Left colon (tissue), 2 donors: ENCODE results near the gene GABRD. TPM values are rescaled to one million over a fixed set of nuclear protein-coding genes. Genes with fewer than 3 reads are reported as not detected.
A peak's percentile ranks its signal among the peaks of the same experiment; 100 is the strongest.

ENCODE experiments used
- ATAC-seq: fragments of 200-7000 bp; cut with Tn5 transposase; one replicate; pipeline ENCODE4 v1.9.1; 2020; ENCODE audit warnings: mild to moderate bottlenecking, moderate library complexity
- DNase-seq, 2 donors: peaks; one replicate each; pipeline ENCODE4 v3.0.0-alpha.2; 2020
- intact Hi-C, 2 donors: fragments of 100-400 bp; cut with DNase I in 1 of 2; cut with micrococcal nuclease in 1 of 2; formaldehyde crosslinking; loops; one replicate each; pipeline versions ENCODE4 v1.11.2 to v1.14.0; 2022; cut with DNase I, micrococcal nuclease
- total RNA-seq, 2 donors: library from RNA; stranded (reverse); fragmentation: NEBNext Ultra II Directional; extraction: Animal tissue kit (Norgen Biotek cat#: 25700); gene quantifications; one replicate each; pipeline ENCODE4 v1.2.1, GENCODE V29; 2021
- donor health status: DM: no; HTN: no; CAD: no.
- donor health status: DM: yes; HTN: yes; CAD: no.

The GABRD gene
- total RNA-seq, 2 donors from 2014 or later, result not detected

DNA sequence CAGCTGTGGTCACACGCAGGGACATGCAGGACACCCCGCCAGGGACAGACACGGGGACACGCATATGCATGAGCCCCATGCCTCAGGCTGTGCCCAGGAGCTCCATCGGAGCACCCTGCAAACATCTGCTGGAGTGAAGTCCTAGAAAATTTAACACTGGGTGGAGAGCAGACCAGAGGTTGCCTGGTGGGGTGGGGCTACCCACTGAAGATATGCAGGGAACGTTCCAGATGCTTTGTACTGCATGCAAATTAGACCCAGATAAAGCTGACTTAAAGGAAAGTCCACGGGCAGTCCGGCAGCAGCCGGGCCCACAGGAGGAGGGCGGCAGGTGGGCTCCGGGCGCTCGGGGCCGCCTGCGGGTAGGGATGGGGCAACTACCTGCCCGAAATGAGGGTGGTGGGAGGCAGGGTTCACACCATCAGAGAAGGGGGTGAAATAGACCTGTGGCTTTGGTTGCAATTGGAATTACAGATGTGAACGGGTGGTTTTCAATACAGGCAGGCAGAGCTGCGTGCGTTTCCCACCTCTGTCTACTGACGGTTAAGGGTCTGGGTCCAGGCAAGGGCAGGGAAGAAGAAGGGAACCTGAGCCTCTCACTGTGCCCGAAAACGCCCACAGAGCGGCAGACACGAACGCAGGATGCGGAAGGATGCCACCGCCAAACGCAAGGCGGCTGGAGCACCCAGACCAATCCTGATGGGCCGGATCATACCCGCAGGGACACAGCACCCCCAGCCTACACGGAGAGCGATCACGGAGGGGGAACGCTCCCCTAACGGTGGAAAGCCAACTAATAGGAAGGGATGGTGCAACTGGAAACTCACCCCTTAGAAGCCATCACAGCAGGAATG is 36.5 kb upstream of the GABRD start:
- intact Hi-C loops, result no loop called here

DNA sequence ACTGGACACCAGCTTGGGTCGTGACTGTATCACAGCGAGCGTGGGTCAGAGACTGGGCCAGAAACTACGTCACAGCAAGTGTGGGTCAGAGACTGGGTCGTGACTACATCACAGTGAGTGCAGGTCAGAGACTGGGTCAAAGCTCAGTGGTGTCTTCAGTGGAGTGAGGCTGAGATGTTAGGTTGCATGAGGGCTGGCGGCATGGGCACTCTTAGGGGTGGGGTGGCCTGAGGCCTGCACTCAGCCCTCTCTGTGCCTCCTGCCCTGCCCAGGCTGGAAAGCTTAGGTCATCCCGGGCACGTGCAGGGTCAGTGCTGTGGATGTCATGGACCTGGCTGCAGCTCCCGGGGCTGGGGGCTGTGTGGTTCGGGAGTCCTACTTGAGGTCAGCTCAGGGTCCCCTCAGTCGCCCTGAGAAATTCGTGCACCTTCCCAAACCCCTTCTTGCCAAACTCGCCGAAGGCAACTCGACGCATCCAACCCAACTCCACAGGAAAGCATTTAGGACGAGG is 34.5 kb upstream of the GABRD start:
- intact Hi-C loops, result no loop called here
- ATAC-seq (no peak), DNase-seq (no peak)

More for the DNA sequence above, 36.5 kb upstream of the GABRD start:
- ATAC-seq (no peak), DNase-seq (no peak)

- ATAC-seq (no peak), DNase-seq (no peak)
- intact Hi-C loops, result no loop called here
Observed at GRCh38 chr1:1985375-1986050, 33.6 kb upstream of the GABRD start.

DNA sequence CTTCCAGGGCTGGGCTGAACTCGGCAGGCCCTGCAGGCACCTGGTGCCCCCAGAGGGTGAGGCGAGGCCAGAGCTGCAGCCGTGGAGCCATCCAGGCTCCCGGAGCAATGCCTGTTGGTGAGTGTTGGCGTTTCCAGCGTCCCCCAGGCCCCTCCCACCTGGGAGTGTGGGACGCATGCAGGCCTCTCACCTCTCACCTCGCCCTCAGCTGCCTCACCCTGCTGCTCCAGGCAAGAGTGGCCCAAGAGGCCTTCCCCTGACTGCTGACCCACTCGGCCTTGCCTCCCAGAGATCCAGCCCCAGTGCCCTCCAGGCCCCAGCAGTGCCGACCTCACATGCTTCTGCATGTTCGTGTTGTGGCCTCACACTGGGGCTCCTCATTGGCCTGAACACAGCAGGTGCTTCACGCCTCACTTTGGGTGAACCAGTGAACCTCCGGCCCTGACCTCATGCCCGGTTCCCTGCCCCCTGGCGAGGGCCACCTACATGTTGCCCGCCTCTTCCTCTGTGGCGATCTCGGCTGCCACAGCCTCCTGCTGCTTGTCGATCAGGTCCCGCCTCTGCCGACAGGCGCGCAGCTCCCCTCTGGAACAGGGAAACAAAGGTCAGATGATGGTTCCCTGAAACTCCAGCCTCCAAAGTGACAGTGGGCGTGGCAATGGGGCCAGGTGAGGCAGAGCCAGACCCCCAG is 32.5 kb upstream of the GABRD start:
- intact Hi-C loops, result no loop called here
- ATAC-seq (no peak), DNase-seq (no peak)

DNA sequence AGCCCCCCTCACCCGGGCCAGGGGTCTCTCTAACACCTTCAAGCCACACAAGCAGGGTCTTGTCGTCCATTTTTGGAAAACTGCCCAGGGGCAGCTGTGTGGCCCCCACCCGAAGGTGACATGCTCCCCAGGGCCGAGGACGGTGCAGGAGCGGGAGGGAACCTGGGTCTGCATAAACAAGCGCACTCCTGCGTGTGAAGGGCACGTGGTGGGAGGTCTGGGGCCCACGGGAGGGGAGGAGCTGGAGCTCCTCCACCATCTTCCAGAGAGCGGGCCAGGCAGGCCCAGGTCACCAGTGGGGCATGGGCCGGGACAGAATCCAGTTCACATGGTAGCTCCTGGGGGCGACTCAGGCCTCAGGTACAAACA is 32.0 kb upstream of the GABRD start:
- ATAC-seq (no peak), DNase-seq (no peak)

GRCh38 chr1:1988061-1988945 is 30.8 kb upstream of the GABRD start:
- ATAC-seq (no peak), DNase-seq (no peak)
- intact Hi-C loops, result no loop called here

More for the DNA sequence above, 32.0 kb upstream of the GABRD start:
- intact Hi-C loops, result no loop called here

DNA sequence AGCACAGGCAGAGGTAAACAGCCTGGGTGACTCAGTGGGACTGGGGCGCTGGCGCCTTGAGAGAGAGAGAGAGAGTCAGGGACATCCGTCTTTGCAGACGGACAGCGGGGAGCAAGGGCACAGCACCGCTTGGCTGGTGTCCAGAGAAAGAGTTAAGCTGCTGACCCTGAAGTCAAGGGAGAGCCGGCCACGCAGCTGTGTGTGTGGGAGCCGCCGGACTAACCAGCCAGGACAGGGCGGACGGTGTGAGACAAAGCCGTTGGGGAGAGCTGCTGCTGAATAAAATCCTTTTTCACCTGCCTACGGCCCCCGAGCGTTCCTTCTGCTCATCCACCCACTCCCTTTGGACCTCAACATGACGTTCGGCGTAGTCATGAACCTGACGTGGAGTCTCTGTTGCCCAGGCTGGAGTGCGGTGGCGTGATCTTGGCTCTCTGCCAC is 30.0 kb upstream of the GABRD start:
- DNase-seq (no peak), ATAC-seq (no peak)
- intact Hi-C loops, result no loop called here

DNA sequence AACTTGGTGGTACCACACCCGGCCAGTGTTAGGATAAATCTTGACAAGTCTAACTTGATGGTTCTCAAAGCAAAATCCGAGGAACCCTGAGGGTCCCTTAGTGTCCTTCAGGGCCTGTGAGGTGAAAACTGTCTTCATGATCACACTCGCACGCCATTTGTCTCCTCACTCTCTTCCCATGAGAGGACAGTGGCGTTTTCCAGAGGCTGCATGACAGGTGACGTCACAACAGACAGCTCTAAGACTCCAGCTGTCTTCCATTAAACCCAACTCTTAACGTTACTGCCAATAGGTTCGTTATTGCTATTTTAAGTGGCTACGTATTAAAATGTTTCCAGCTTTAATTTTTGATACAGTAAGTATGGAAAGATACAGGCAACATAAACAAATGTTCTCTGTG is 29.4 kb upstream of the GABRD start:
- intact Hi-C loops, result no loop called here
- no peak for ATAC-seq
- no peak for DNase-seq

DNA sequence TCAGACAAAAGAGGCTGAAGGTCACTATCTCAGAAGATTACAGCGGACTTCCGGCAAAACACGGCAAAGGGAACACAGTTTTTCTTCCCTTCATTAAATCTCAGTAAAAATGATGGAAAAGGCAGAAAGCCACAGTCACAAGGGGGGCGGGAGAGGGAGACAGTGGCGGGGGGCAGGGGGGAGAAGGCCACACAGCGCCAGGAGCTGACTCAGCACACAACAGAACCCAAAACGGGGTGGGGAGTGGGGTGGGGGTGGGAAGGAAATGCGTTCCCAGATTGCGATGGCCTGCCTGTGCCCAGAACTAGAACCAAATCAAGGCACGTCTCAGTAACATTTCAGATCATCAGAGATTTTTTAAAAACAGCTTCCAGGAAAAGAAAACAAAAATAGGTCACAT is 28.9 kb upstream of the GABRD start:
- ATAC-seq, result no peak
- DNase-seq, result no peak
- intact Hi-C loops, result no loop called here

DNA sequence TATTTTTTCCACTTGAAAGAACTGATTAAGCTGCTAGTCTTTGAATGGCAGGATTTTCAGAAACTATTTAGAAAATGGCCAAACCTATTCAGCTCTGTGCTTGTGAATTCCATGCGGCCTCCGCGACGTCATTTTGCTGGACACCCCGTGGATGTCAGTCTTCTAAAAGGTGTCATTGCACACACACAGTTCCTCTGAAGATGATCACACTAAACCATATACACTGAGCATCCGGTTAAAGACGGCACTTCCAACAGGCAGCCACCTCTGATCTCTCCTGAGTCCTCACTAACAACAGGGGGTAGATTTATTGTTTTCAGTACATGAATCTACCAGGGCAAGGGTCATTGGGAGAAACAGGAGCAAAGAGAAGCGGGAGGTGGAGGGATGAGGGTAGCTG is 24.6 kb upstream of the GABRD start:
- intact Hi-C loops, result no loop called here
- ATAC-seq (no peak), DNase-seq (no peak)

DNA sequence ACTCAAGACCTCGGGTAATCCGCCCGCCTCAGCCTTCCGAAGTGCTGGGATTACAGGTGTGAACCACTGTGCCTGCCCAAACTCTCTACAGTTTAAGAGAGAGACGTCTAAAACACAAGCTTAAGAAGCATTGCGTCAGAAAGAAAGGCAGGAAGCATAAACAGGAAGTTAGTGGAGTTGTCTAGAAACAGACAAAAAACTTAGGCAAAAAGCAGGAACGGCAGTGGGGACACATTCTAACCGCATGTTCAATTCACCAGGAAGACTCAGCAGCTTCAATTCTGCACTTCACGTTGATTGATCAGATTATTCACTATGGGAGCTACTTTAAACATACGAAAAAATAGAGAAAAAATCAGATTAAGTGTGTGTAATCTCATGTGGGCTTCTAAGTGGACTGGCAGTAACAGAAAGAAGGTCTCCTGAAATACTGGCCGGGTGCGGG is 22.9 kb upstream of the GABRD start:
- no peak for DNase-seq
- ATAC-seq, result no peak
- intact Hi-C loops, result no loop called here

- intact Hi-C loops, result no loop called here
- ATAC-seq (no peak), DNase-seq (no peak)
Observed at GRCh38 chr1:1997576-1997975, 21.6 kb upstream of the GABRD start.

DNA sequence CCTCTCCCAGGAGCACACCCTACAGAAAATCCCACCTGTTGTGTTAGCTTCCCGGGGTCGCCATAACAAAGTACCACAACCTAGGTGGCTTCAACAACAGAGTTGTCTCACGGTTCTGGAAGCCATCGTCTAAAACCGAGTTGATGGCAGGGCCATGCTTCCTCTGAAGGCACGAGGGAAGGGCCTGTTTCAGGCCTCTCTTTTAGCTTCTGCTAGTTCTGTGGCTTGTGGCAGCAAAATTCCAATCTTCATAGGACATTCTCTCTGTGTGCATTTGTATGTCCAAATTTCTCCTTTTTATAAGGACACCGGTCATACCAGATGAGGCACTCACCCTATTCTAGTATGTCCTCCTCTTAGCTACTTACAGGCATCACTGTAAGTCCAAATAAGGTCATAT is 18.7 kb upstream of the GABRD start:
- DNase-seq (no peak), ATAC-seq (no peak)
- intact Hi-C loops, result no loop called here

DNA sequence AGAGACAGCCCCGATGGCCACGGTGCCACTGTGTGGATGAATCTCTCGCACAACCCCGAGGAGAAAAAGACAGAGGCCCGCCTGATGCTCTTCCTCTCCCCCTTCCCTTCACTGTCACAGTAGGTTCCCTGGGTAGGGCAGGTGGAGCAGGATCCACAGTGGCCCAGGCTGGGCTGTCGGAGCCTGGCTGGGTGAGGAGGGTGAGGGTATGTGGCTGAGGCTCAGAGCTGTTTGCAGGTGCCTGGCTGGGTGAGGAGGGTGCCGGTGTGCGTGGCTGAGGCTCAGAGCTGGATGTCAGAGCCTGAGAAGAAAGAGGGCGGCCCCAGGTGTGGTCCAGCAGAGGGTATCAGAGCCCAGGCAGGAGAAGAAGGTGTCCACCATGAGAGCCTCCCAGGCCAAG is 18.3 kb upstream of the GABRD start:
- ATAC-seq (no peak), DNase-seq (no peak)
- intact Hi-C loops, result no loop called here

- no peak for DNase-seq
- intact Hi-C loops, result no loop called here
- no peak for ATAC-seq
Observed at GRCh38 chr1:2001773-2002411, 17.3 kb upstream of the GABRD start.

- ATAC-seq (peak; percentile 58), DNase-seq (peak in 1 of 2 donors; percentile 24)
- intact Hi-C loops, result no loop called here
Observed at GRCh38 chr1:2003541-2004131, 15.5 kb upstream of the GABRD start, which contains the start of gene CFAP74. CFAP74 (minus strand) TSS chr1:2003786; CDS start chr1:1990956, 12,830 bp downstream.

GRCh38 chr1:2004856-2005255 is 14.3 kb upstream of the GABRD start:
- ATAC-seq (no peak), DNase-seq (no peak)
- intact Hi-C loops, result no loop called here
